SK-N-SH treated with all-trans-retinoic acid at 6 μM for 48 hours (cell line): ENCODE measurements around the gene NELFE.

ENCODE experiments used
- ATAC-seq: fragments of 200-7000 bp; cut with Tn5 transposase; 3 replicates; pipeline ENCODE4 v1.9.1; 2020; ENCODE audit warnings: mild to moderate bottlenecking, moderate library complexity
- CSDC2 ChIP-seq: fragments of 250-450 bp; sonication (Bioruptor Pico); IDR thresholded peaks from 2 replicates; pipeline ENCODE4 v1.5.0; 2020; ENCODE audit warnings: mild to moderate bottlenecking, moderate library complexity
- ESRRG ChIP-seq: fragments of 250-450 bp; sonication (Bioruptor Pico); IDR thresholded peaks from 2 replicates; pipeline ENCODE4 v1.6.1; 2021; ENCODE audit warnings: mild to moderate bottlenecking
- ISL1 ChIP-seq: fragments of 250-450 bp; sonication (Bioruptor Pico); IDR thresholded peaks from 2 replicates; pipeline ENCODE4 v2.1.2; 2022; ENCODE audit warnings: mild to moderate bottlenecking, moderate library complexity
- OSR1 ChIP-seq: fragments of 250-450 bp; sonication (Bioruptor Pico); IDR thresholded peaks from 2 replicates; pipeline ENCODE4 v1.8.0; 2022; ENCODE audit warnings: moderate library complexity, mild to moderate bottlenecking, inconsistent platforms
- PPARA ChIP-seq: fragments of 250-450 bp; sonication (Bioruptor Pico); IDR thresholded peaks from 2 replicates; pipeline ENCODE4 v1.5.0; 2020; ENCODE audit warnings: mild to moderate bottlenecking, borderline replicate concordance
- RARB ChIP-seq: fragments of 250-450 bp; sonication (Bioruptor Pico); IDR thresholded peaks from 2 replicates; pipeline ENCODE4 v1.8.0; 2021; ENCODE audit warnings: mild to moderate bottlenecking, moderate library complexity
- SNAI2 ChIP-seq: fragments of 250-450 bp; sonication (Bioruptor Pico); IDR thresholded peaks from 2 replicates; pipeline ENCODE4 v1.5.0; 2020; ENCODE audit warnings: mild to moderate bottlenecking, moderate library complexity
- TCF4 ChIP-seq: fragments of 250-450 bp; sonication (Bioruptor Pico); IDR thresholded peaks from 2 replicates; pipeline ENCODE4 v1.8.0; 2021; ENCODE audit warnings: mild to moderate bottlenecking, moderate library complexity, borderline replicate concordance
- TOX ChIP-seq: fragments of 250-450 bp; sonication (Bioruptor Pico); IDR thresholded peaks from 2 replicates; pipeline ENCODE4 v1.8.0; 2021; ENCODE audit warnings: mild to moderate bottlenecking, moderate library complexity, borderline replicate concordance
- ZC3H10 ChIP-seq: fragments of 250-450 bp; sonication (Bioruptor Pico); IDR thresholded peaks from 2 replicates; pipeline ENCODE4 v1.5.1; 2021; ENCODE audit warnings: mild to moderate bottlenecking, moderate library complexity
- ZFP3 ChIP-seq: fragments of 250-450 bp; sonication (Bioruptor Pico); IDR thresholded peaks from 2 replicates; pipeline ENCODE4 v1.5.0; 2020; ENCODE audit warnings: mild to moderate bottlenecking, moderate library complexity
- ZFP30 ChIP-seq: fragments of 450-650 bp; formaldehyde crosslinking; IDR thresholded peaks from 2 replicates; pipeline ENCODE4 v1.5.0; 2022; ENCODE audit warnings: mild to moderate bottlenecking, moderate library complexity
- ZNF565 ChIP-seq: fragments of 450-650 bp; formaldehyde crosslinking; conservative IDR thresholded peaks from 2 replicates; pipeline ENCODE4 v1.5.0; 2020; ENCODE audit warnings: low read depth, mild to moderate bottlenecking, moderate library complexity
- ZNF8 ChIP-seq: fragments of 450-650 bp; formaldehyde crosslinking; IDR thresholded peaks from 2 replicates; pipeline ENCODE4 v1.5.0; 2020; ENCODE audit warnings: mild to moderate bottlenecking, moderate library complexity
- TF ChIP-seq, protein P1 (sequence below): fragments of 250-450 bp; sonication (Bioruptor Pico); IDR thresholded peaks from 2 replicates; pipeline ENCODE4 v1.8.0; 2021; ENCODE audit warnings: low read depth, mild to moderate bottlenecking, moderate library complexity, borderline replicate concordance
- TF ChIP-seq, protein P2 (sequence below): fragments of 250-450 bp; sonication (Bioruptor Pico); IDR thresholded peaks from 2 replicates; pipeline ENCODE4 v1.5.1; 2020; ENCODE audit warnings: low read depth, mild to moderate bottlenecking, moderate library complexity
- TF ChIP-seq, protein P3 (sequence below): fragments of 250-450 bp; sonication (Bioruptor Pico); IDR thresholded peaks from 2 replicates; pipeline ENCODE4 v1.8.0; 2020; ENCODE audit warnings: mild to moderate bottlenecking, moderate library complexity, borderline replicate concordance

The NELFE gene

DNA sequence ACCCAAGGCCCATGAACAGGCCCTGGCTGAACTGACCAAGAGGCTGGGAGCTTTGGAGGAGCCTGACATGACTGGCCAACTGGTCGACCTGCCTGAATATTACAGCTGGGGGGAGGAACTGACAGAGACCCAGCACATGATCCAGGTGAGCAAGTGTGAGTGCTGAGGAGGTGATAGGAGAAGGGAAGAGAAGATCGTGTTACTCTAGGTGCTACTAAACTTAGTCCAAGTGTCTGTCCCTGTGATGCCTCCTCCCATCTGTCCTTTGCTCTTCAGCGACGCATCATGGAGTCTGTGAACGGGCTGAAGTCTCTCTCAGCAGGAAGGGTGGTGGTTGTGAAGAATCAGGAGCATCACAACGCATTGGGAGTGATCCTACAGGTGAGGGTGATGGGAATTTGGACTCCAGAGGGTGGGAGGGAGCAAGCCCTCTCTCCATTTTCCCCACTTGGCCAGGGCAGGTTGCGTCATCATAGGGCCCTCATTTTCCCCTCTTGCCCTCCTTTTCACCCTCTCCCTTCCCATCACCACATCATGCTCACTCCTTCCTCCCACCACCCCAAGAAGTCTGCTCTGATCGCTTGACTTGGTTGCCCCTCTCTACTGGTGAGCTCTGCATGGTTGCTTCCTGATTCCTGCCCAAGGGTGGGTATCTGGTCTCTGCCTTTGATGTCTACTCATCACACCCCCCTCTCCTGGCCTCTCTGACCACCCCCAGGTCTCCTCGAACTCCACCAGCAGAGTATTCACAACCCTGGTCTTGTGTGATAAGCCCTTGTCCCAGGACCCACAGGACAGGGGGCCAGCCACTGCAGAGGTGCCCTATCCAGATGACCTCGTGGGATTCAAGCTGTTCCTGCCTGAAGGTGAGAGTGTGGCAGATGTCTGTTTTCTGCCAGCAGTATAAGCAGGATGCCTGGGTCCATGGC, 8.5 kb upstream of the NELFE start:
- ATAC-seq = no peak
- TF ChIP-seq SNAI2 (CRISPR knock-in tag) = no peak
- TF ChIP-seq, protein P1, sequence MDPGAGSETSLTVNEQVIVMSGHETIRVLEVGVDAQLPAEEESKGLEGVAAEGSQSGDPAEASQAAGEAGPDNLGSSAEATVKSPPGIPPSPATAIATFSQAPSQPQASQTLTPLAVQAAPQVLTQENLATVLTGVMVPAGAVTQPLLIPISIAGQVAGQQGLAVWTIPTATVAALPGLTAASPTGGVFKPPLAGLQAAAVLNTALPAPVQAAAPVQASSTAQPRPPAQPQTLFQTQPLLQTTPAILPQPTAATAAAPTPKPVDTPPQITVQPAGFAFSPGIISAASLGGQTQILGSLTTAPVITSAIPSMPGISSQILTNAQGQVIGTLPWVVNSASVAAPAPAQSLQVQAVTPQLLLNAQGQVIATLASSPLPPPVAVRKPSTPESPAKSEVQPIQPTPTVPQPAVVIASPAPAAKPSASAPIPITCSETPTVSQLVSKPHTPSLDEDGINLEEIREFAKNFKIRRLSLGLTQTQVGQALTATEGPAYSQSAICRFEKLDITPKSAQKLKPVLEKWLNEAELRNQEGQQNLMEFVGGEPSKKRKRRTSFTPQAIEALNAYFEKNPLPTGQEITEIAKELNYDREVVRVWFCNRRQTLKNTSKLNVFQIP (CRISPR knock-in tag) = no peak

DNA sequence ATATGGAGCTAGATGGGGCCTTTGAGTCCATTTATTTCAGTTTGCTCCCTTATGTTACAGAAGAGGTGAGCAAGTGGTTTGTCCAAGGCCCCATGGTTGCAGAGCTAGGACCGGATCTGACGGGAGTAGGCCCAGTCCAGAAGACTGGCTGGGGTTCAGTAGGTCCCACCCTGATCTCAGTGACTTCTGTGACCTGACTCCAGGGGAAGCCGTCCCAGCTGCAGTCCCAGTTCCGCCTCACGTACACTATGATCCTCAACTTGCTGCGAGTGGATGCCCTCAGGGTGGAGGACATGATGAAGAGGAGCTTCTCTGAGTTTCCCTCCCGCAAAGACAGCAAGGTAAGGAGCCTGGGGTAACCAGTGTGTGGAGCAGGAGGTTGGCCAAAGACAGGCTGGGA, 7.7 kb upstream of the NELFE start:
- TF ChIP-seq ZFP3 (CRISPR knock-in tag) (no peak), TOX (CRISPR knock-in tag) (no peak), ESRRG (CRISPR knock-in tag) (no peak), ZNF8 (CRISPR knock-in tag) (no peak), ZC3H10 (CRISPR knock-in tag) (no peak), RARB (CRISPR knock-in tag) (no peak), CSDC2 (CRISPR knock-in tag) (no peak), ISL1 (CRISPR knock-in tag) (no peak), SNAI2 (CRISPR knock-in tag) (no peak)
- ATAC-seq = no peak

DNA sequence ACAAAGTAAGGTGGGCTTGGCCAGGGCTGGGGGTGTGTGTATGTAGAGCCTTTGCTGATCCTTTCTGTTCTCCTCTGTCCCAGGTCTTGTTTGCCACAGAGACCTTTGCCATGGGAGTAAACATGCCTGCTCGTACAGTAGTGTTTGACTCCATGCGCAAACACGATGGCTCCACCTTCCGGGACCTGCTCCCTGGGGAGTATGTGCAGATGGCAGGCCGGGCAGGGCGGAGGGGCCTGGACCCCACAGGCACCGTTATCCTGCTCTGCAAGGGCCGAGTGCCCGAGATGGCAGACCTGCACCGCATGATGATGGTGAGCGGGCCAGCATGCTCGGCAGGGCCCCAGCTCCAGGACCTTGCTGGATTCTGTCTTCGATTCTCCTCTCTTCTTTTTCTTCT, 6.9 kb upstream of the NELFE start:
- ATAC-seq = no peak
- no peak for TF ChIP-seq ZC3H10 (CRISPR knock-in tag)
- no peak for TF ChIP-seq TOX (CRISPR knock-in tag)
- no peak for TF ChIP-seq ESRRG (CRISPR knock-in tag)
- TF ChIP-seq, protein P1 (CRISPR knock-in tag) = no peak
- no peak for TF ChIP-seq TCF4 (CRISPR knock-in tag)
- no peak for TF ChIP-seq ZNF565 (CRISPR knock-in tag)
- no peak for TF ChIP-seq RARB (CRISPR knock-in tag)
- no peak for TF ChIP-seq ZFP3 (CRISPR knock-in tag)
- no peak for TF ChIP-seq OSR1 (CRISPR knock-in tag)
- TF ChIP-seq ZNF8 (CRISPR knock-in tag) = no peak
- no peak for TF ChIP-seq ZFP30 (CRISPR knock-in tag)
- TF ChIP-seq, protein P2, sequence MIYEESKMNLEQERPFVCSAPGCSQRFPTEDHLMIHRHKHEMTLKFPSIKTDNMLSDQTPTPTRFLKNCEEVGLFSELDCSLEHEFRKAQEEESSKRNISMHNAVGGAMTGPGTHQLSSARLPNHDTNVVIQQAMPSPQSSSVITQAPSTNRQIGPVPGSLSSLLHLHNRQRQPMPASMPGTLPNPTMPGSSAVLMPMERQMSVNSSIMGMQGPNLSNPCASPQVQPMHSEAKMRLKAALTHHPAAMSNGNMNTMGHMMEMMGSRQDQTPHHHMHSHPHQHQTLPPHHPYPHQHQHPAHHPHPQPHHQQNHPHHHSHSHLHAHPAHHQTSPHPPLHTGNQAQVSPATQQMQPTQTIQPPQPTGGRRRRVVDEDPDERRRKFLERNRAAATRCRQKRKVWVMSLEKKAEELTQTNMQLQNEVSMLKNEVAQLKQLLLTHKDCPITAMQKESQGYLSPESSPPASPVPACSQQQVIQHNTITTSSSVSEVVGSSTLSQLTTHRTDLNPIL (CRISPR knock-in tag) = no peak
- no peak for TF ChIP-seq PPARA
- TF ChIP-seq, all 23 proteins: peak for 0

DNA sequence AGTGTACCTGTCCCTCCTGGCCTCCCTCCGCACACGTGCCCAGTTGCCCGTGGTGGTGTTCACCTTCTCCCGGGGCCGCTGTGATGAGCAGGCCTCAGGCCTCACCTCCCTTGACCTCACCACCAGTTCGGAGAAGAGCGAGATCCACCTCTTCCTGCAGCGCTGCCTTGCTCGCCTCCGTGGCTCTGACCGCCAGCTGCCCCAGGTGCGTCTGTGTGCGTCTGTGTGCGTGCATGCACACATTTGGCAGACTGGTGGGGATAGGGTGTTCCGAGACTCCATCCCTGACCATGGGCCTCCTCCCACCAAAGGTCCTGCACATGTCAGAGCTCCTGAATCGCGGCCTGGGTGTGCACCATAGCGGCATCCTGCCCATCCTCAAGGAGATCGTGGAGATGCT, 5.2 kb upstream of the NELFE start:
- TF ChIP-seq ESRRG (CRISPR knock-in tag) = no peak
- TF ChIP-seq, protein P1 (CRISPR knock-in tag) = no peak
- TF ChIP-seq ZC3H10 (CRISPR knock-in tag) = no peak
- TF ChIP-seq, protein P3, sequence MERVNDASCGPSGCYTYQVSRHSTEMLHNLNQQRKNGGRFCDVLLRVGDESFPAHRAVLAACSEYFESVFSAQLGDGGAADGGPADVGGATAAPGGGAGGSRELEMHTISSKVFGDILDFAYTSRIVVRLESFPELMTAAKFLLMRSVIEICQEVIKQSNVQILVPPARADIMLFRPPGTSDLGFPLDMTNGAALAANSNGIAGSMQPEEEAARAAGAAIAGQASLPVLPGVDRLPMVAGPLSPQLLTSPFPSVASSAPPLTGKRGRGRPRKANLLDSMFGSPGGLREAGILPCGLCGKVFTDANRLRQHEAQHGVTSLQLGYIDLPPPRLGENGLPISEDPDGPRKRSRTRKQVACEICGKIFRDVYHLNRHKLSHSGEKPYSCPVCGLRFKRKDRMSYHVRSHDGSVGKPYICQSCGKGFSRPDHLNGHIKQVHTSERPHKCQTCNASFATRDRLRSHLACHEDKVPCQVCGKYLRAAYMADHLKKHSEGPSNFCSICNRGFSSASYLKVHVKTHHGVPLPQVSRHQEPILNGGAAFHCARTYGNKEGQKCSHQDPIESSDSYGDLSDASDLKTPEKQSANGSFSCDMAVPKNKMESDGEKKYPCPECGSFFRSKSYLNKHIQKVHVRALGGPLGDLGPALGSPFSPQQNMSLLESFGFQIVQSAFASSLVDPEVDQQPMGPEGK (CRISPR knock-in tag) = no peak
- TF ChIP-seq RARB (CRISPR knock-in tag) = no peak
- no peak for ATAC-seq
